GM06990 (cell line): ENCODE data around the gene NID1.
A peak's percentile ranks its signal among the peaks of the same experiment; 100 is the strongest.

Experiments used
- DNase-seq: peaks from one replicate; pipeline ENCODE4 v3.0.0-alpha.2; 2011; ENCODE audit not compliant: insufficient read length; ENCODE audit errors: extremely low read depth
- H3K27me3 ChIP-seq: replicated peaks from 2 replicates; pipeline ENCODE4 v1.6.0; 2011; ENCODE audit warnings: low read length; ENCODE audit not compliant: control insufficient read depth, insufficient read depth
- H3K36me3 ChIP-seq: 2 replicates; pipeline ENCODE4 v1.5.1; 2011; ENCODE audit warnings: low read length; ENCODE audit not compliant: control insufficient read depth, insufficient read depth
- H3K4me3 ChIP-seq: replicated peaks from 2 replicates; pipeline ENCODE4 v1.5.1; 2011; ENCODE audit warnings: low read depth, mild to moderate bottlenecking, control low read depth, low read length
- CTCF ChIP-seq: IDR thresholded peaks from 2 replicates; pipeline ENCODE4 v1.5.1; 2011; ENCODE audit warnings: low read length, control low read depth, mild to moderate bottlenecking, inconsistent platforms; ENCODE audit not compliant: insufficient read depth, poor library complexity, severe bottlenecking

NID1 gene

GRCh38 chr1:236064674-236065508 lies at the start of gene NID1:
Gene NID1 (minus strand): TSS chr1:236065090. CDS start chr1:236065079, 11 bp downstream.
- Histone ChIP-seq H3K27me3 (no peaks in the 10 kb centered on the region), H3K36me3 (no peaks in the 10 kb centered on the region), H3K4me3 (peak within 1 kb of the TSS; percentile 84)
- no peak for TF ChIP-seq CTCF
- peak; percentile 66 for DNase-seq

GRCh38 chr1:236114076-236114747 lies 49.3 kb upstream of the NID1 start:
- Histone ChIP-seq H3K4me3 (no peak overlapping the region), H3K36me3 (no peaks in the 10 kb centered on the region), H3K27me3 (no peaks in the 10 kb centered on the region)
- TF ChIP-seq CTCF = no peak
- DNase-seq = no peak

GRCh38 chr1:236113324-236114032 lies 48.6 kb upstream of the NID1 start:
- Histone ChIP-seq H3K4me3 (no peak overlapping the region), H3K27me3 (no peaks in the 10 kb centered on the region), H3K36me3 (no peaks in the 10 kb centered on the region)
- no peak for DNase-seq
- no peak for TF ChIP-seq CTCF

- H3K36me3 ChIP-seq = no peaks in the 10 kb centered on the region
- H3K27me3 ChIP-seq = no peaks in the 10 kb centered on the region
- no peak for TF ChIP-seq CTCF
- no peak overlapping the region for H3K4me3 ChIP-seq
- no peak for DNase-seq
Measured at GRCh38 chr1:236112332-236112627, 47.4 kb upstream of the NID1 start.

GRCh38 chr1:236111527-236112331 lies 46.8 kb upstream of the NID1 start:
- no peaks in the 10 kb centered on the region for H3K36me3 ChIP-seq
- no peak for DNase-seq
- H3K27me3 ChIP-seq = no peaks in the 10 kb centered on the region
- H3K4me3 ChIP-seq = no peak overlapping the region
- TF ChIP-seq CTCF = no peak
